Chondrocyte (in vitro differentiated cells): ENCODE results near the gene BCLAF3. TPM values are rescaled to one million over a fixed set of nuclear protein-coding genes. Genes with fewer than 3 reads are reported as not detected.

Experiments
- DNase-seq: peaks from one replicate; pipeline ENCODE4 v3.0.0; 2021; ENCODE audit warnings: mixed read lengths, low spot score
- H3K27ac Mint-ChIP-seq: one replicate; pipeline ENCODE4 v1.8.0; 2021; ENCODE audit warnings: mild to moderate bottlenecking, moderate library complexity, mixed read lengths; ENCODE audit not compliant: unreplicated experiment
- H3K27me3 Mint-ChIP-seq: 2 replicates; pipeline ENCODE4 v1.8.0; 2021; ENCODE audit warnings: low read depth, mixed read lengths
- H3K36me3 Mint-ChIP-seq: 2 replicates; pipeline ENCODE4 v1.8.0; 2021; ENCODE audit warnings: low read depth, mixed read lengths
- H3K4me1 Mint-ChIP-seq: 2 replicates; pipeline ENCODE4 v1.8.0; 2021; ENCODE audit warnings: low read depth, mild to moderate bottlenecking, mixed read lengths
- H3K4me3 Mint-ChIP-seq: one replicate; pipeline ENCODE4 v1.8.0; 2021; ENCODE audit warnings: mild to moderate bottlenecking, moderate library complexity, mixed read lengths; ENCODE audit not compliant: unreplicated experiment
- H3K9me3 Mint-ChIP-seq: 2 replicates; pipeline ENCODE4 v1.8.0; 2021; ENCODE audit warnings: low read depth, mixed read lengths
- long read RNA-seq: library from polyadenylated mRNA; stranded (forward); transcript quantifications from one replicate; pipeline ENCODE4 v2.0.0, GENCODE V29; 2021
- total RNA-seq: library from RNA; stranded (reverse); gene quantifications from 3 replicates; pipeline ENCODE4 v1.2.1, GENCODE V29; 2021
- TF ChIP-seq, protein P1 (sequence below): fragments of 200-600 bp; sonication (generic); IDR thresholded peaks from 2 replicates; pipeline ENCODE4 v1.5.0; 2021; ENCODE audit warnings: antibody characterized with exemption, mild to moderate bottlenecking, moderate library complexity

Gene BCLAF3
- total RNA-seq: 8.3 to 9.4 TPM (median 8.9 TPM) in 3 replicates
- long read RNA-seq, partial matches to known transcripts: 0 of 11 reads
- long read RNA-seq, other reads (novel, unspliced or antisense): 11 of 11 reads

DNA sequence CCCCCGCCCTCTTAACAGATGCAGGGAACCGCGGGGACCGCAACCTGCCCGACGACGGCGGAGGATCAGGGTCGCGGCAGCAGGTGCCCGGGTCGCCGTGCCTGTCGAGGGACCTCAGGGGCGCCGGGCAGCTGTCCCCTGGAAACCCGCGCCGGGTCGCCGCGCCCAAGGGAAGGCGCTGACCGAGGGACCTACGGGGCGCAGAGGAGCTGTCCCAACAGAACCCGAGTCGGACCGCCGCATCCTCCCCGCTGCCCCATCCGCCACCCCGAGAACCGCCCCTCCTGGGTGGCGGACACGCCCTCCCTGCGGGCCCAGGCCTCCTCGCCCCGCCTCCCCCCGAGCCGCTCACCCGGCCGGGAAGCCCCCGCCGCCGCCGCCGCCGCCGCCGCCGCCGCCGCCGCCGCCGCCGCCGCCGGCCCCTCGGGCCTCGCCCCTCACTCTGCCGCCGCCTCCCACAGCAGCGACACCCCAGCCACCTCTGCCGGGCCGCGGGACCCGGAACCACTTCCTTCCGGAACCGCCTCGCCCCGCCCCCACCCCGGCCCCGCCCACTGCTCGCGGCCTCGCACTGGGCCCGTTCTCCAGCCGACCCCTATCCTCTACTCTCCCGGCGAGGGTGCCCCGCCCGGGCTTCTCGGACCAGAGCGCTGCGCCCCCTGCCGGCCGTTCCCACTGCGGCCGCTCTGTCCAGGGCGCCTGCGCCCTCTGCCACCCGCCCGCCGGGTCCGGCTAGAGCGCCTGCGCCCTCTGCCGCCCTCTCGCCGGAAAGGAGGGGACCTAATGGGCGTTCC, at the start of gene BCLAF3:
Gene BCLAF3, minus strand, starts transcription at position 506 of the 794 bp plus-strand sequence. CDS start 20,797 bp downstream, outside the sequence.
- peaks cover 13% of the 10 kb centered on the region for H3K9me3 Mint-ChIP-seq
- H3K4me1 Mint-ChIP-seq: peaks cover 14% of the 10 kb centered on the region
- DNase-seq: no peak
- H3K36me3 Mint-ChIP-seq: peaks cover 3% of the 10 kb centered on the region
- H3K27me3 Mint-ChIP-seq: no peaks in the 10 kb centered on the region
- H3K4me3 Mint-ChIP-seq: peak within 1 kb of the TSS; percentile 75
- TF ChIP-seq, protein P1, sequence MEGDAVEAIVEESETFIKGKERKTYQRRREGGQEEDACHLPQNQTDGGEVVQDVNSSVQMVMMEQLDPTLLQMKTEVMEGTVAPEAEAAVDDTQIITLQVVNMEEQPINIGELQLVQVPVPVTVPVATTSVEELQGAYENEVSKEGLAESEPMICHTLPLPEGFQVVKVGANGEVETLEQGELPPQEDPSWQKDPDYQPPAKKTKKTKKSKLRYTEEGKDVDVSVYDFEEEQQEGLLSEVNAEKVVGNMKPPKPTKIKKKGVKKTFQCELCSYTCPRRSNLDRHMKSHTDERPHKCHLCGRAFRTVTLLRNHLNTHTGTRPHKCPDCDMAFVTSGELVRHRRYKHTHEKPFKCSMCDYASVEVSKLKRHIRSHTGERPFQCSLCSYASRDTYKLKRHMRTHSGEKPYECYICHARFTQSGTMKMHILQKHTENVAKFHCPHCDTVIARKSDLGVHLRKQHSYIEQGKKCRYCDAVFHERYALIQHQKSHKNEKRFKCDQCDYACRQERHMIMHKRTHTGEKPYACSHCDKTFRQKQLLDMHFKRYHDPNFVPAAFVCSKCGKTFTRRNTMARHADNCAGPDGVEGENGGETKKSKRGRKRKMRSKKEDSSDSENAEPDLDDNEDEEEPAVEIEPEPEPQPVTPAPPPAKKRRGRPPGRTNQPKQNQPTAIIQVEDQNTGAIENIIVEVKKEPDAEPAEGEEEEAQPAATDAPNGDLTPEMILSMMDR: peak; percentile 82
- peak within 1 kb of the TSS; percentile 65 for H3K27ac Mint-ChIP-seq

- TF ChIP-seq, protein P1: no peak
- H3K36me3 Mint-ChIP-seq: no peaks in the 10 kb centered on the region
- no peak overlapping the region for H3K4me3 Mint-ChIP-seq
- no peak overlapping the region for H3K27ac Mint-ChIP-seq
- H3K4me1 Mint-ChIP-seq: no peaks in the 10 kb centered on the region
- H3K27me3 Mint-ChIP-seq: no peaks in the 10 kb centered on the region
- DNase-seq: no peak
- peaks cover 21% of the 10 kb centered on the region for H3K9me3 Mint-ChIP-seq
Observed at GRCh38 chrX:20038966-20039365, 48.1 kb upstream of the BCLAF3 start.

DNA sequence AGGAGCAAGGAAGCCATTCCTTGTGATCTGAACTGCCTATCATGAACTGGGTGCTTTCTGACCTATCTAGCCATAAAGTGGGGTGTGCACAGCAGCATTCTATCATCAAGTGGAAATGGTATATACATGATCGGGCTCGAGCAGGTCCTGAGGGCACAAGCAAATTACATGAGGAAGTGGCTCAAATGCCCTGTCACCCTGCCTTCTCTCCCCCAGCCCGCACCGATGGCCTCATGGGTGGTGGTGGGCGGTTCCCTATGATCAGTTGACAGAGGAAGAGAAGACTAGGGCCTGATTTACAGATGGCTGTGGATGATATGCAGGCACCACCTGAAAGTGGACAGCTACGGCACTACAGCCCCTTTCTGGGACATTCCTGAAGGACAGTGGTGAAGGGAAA, 46.3 kb upstream of the BCLAF3 start:
- Mint-ChIP-seq H3K27ac (no peak overlapping the region), H3K9me3 (peaks cover 21% of the 10 kb centered on the region), H3K27me3 (no peaks in the 10 kb centered on the region), H3K36me3 (no peaks in the 10 kb centered on the region), H3K4me3 (no peak overlapping the region), H3K4me1 (no peaks in the 10 kb centered on the region)
- DNase-seq: no peak
- TF ChIP-seq, protein P1: no peak

DNA sequence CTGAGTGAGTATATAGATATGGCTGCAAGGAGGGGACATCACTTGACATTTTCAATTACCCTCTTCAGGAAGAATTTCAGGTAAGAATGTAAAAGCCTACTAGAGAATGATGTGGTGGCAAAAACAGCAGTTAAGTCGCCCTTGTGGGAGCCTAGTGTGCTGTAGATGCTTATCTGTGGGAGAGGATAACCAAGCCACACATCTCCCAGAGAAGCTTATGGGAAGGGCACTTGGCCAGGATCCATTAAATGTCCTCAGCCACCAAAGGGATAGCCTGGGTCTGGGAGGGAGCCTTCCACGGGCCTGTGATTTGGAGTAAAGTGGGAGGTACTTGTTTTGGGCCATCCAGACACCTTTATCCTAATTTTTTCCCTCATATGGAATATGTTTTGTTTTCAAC, 41.3 kb upstream of the BCLAF3 start:
- Mint-ChIP-seq H3K9me3 (peaks cover 10% of the 10 kb centered on the region), H3K27ac (no peak overlapping the region), H3K4me1 (no peaks in the 10 kb centered on the region), H3K36me3 (no peaks in the 10 kb centered on the region), H3K27me3 (no peaks in the 10 kb centered on the region), H3K4me3 (no peak overlapping the region)
- TF ChIP-seq, protein P1: no peak
- DNase-seq: no peak

DNA sequence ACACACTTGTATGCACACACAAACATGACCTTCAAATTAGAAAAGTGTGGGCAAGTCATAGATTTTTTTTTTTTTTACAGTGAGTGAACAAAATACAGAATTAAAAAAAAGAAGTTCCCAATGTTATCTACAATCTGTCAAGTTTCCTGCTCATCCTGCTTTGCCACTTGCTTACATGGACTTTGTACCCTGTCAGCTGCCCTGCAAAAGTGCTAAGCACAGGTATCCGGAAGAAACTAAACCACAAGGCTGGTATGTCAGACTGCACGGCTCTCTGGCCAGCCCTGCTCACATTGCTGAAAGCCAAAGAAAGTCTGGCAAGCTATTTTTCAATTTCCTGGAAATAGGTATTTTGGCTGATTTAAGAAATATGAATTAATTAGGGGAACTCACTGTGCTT, 38.9 kb upstream of the BCLAF3 start:
- Mint-ChIP-seq H3K27ac (no peak overlapping the region), H3K4me3 (no peak overlapping the region), H3K27me3 (no peaks in the 10 kb centered on the region), H3K4me1 (peaks cover 6% of the 10 kb centered on the region), H3K36me3 (no peaks in the 10 kb centered on the region), H3K9me3 (peaks cover 5% of the 10 kb centered on the region)
- TF ChIP-seq, protein P1: no peak
- DNase-seq: no peak
